ENCODE data around the gene PLXNB2. TPM values are rescaled to one million over a fixed set of nuclear protein-coding genes. Genes with fewer than 3 reads are reported as not detected.
"Not testable (repeated sequence)": the region's sequence is repeated elsewhere in the genome, so short reads cannot be mapped to it uniquely, and the experiment has no call there.

Gene PLXNB2
- total and polyA plus RNA-seq, 2 experiments from 2014 or later: 123 to 147 TPM

GRCh38 chr22:50323900-50324299, 16.5 kb upstream of the PLXNB2 start:
- no peaks in the 10 kb centered on the region for H4K20me1 ChIP-seq (ENCODE audit: insufficient read depth)
- H3K9me3 ChIP-seq (ENCODE audit: low read depth): no peaks in the 10 kb centered on the region
- H3K79me2 ChIP-seq (ENCODE audit: insufficient read depth): peaks cover 26% of the 10 kb centered on the region; the same call in 1 of the 2 replicates
- H3K27ac ChIP-seq: no peak overlapping the region
- H3K9ac ChIP-seq: no peak overlapping the region
- 0 out of 2 replicates have a peak, but pooled peaks cover 4% of the 10 kb centered on the region for H3K4me1 ChIP-seq (ENCODE audit: insufficient read depth)
- H3K36me3 ChIP-seq (ENCODE audit: low read depth): no peaks in the 10 kb centered on the region
- H3K4me3 ChIP-seq: no peak overlapping the region
- no peaks in the 10 kb centered on the region for H3K27me3 ChIP-seq (replicated peaks; ENCODE audit: insufficient read depth)
- DNase-seq: no peak
- TF ChIP-seq EZH2 (IDR thresholded peaks at IDR 0.05; ENCODE audit: insufficient read depth, poor library complexity, severe bottlenecking): no peak
- no peak for TF ChIP-seq EZH2phosphoT487 (IDR thresholded peaks at IDR 0.05; ENCODE audit: insufficient read depth, low read depth)
- no peaks in the 10 kb centered on the region for H3F3A ChIP-seq (ENCODE audit: insufficient read depth)
- in situ Hi-C loops (cut with MboI): no loop called here
- H3K9me2 ChIP-seq (ENCODE audit: insufficient read depth): no peaks in the 10 kb centered on the region
- no peak overlapping the region for H3K4me2 ChIP-seq (ENCODE audit: unreplicated experiment)
- 85 to 94% methylated on average over 5 of the region's 5 CpGs for WGBS, 2 experiments (ENCODE audit: low coverage in 1 of 2, low lambda C conversion rate in 2 of 2, missing lambda C conversion rate in 2 of 2)
- no peak overlapping the region for H2AFZ ChIP-seq

GRCh38 chr22:50322382-50323104, 15.1 kb upstream of the PLXNB2 start:
- H4K20me1 ChIP-seq (ENCODE audit: insufficient read depth); H3K36me3 ChIP-seq (ENCODE audit: low read depth); H3K9ac ChIP-seq; H3K9me2 ChIP-seq (ENCODE audit: insufficient read depth); H3F3A ChIP-seq (ENCODE audit: insufficient read depth); H3K4me2 ChIP-seq (ENCODE audit: unreplicated experiment); H3K27ac ChIP-seq; H3K4me1 ChIP-seq (ENCODE audit: insufficient read depth); in situ Hi-C loops (cut with MboI); H2AFZ ChIP-seq; H3K4me3 ChIP-seq; DNase-seq; H3K9me3 ChIP-seq (ENCODE audit: low read depth); H3K27me3 ChIP-seq (replicated peaks; ENCODE audit: insufficient read depth): not testable (repeated sequence)
- WGBS, 2 experiments (ENCODE audit: low coverage in 1 of 2, low lambda C conversion rate in 2 of 2, missing lambda C conversion rate in 2 of 2): 74 to 76% methylated on average over 9 to 10 of the region's 10 CpGs
- H3K79me2 ChIP-seq (ENCODE audit: insufficient read depth): peaks cover 19% of the 10 kb centered on the region; the same call in 1 of the 2 replicates

DNA sequence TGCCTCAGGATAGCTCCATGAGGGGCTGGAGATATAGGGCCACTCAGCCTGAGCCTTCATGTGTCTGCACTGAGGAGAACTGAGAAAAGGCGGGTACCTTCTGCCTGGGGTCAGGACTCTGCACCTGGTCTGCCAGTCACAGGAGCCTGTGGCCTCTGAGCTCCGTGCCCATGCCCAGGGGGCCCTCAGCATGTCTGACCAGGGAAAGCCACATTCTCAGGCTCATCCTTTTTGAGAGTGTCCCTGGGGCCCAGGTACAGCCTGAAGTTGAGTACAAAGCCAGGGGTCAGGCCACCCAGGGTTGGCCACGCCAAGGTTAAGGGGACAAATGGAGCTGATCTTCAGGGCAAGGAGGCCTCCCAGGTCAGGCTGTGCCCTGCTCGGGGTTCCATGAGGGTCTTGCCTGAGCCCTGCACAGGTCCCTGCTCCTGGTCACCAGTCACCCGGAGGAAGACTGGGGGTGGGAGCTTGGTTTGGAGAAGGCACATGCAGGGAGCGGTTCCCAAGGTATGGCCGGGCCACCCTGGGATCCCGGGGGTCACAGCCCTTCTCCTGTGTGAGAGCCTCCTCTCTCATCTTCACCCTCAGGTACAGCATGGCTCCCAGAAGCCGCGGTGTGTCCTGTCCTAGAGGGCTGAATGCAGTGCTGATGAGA, 13.4 kb upstream of the PLXNB2 start:
- no peaks in the 10 kb centered on the region for H4K20me1 ChIP-seq (ENCODE audit: insufficient read depth)
- H3K4me3 ChIP-seq: no peak overlapping the region
- no peak overlapping the region for H3K4me2 ChIP-seq (ENCODE audit: unreplicated experiment)
- no peaks in the 10 kb centered on the region for H3K36me3 ChIP-seq (ENCODE audit: low read depth)
- no peaks in the 10 kb centered on the region for H3K4me1 ChIP-seq (ENCODE audit: insufficient read depth)
- WGBS, 2 experiments (ENCODE audit: low coverage in 1 of 2, low lambda C conversion rate in 2 of 2, missing lambda C conversion rate in 2 of 2): 82 to 86% methylated on average over 10 of the region's 10 CpGs
- H3K9me3 ChIP-seq (ENCODE audit: low read depth): no peaks in the 10 kb centered on the region
- TF ChIP-seq EZH2 (IDR thresholded peaks at IDR 0.05; ENCODE audit: insufficient read depth, poor library complexity, severe bottlenecking) (no peak), EZH2phosphoT487 (IDR thresholded peaks at IDR 0.05; ENCODE audit: insufficient read depth, low read depth) (no peak)
- in situ Hi-C loops (cut with MboI): no loop called here
- H3K79me2 ChIP-seq (ENCODE audit: insufficient read depth): 0 out of 2 replicates have a peak, but pooled peaks cover 10% of the 10 kb centered on the region
- no peaks in the 10 kb centered on the region for H3F3A ChIP-seq (ENCODE audit: insufficient read depth)
- H3K9ac ChIP-seq: no peak overlapping the region
- H3K9me2 ChIP-seq (ENCODE audit: insufficient read depth): no peaks in the 10 kb centered on the region
- no peaks in the 10 kb centered on the region for H3K27me3 ChIP-seq (replicated peaks; ENCODE audit: insufficient read depth)
- no peak overlapping the region for H2AFZ ChIP-seq
- H3K27ac ChIP-seq: no peak overlapping the region
- DNase-seq: no peak

DNA sequence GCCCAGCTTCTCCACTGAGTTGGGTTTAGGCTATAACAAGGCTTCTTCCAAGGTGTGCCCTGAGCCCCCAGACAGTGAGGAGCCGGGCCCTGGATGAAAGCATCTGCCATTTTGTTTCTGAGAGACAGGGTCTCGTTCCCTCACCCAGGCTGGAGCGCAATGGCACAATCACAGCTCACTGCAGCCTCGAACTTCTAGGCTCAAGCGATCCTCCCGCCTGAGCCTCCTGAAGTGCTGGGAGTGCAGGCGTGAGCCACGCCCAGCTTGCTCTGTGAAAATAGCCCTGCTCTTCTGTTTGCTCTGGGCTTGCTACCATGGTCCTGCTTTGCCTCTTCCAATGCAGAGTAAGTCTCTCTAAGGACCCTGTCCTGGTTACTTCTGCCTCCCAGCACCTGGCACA, 12.7 kb upstream of the PLXNB2 start:
- TF ChIP-seq EZH2 (IDR thresholded peaks at IDR 0.05; ENCODE audit: insufficient read depth, poor library complexity, severe bottlenecking) (no peak), EZH2phosphoT487 (IDR thresholded peaks at IDR 0.05; ENCODE audit: insufficient read depth, low read depth) (no peak)

More for the DNA sequence above, 12.7 kb upstream of the PLXNB2 start:
- no peak overlapping the region for H3K9ac ChIP-seq
- H3F3A ChIP-seq (ENCODE audit: insufficient read depth): no peaks in the 10 kb centered on the region
- no peaks in the 10 kb centered on the region for H3K9me2 ChIP-seq (ENCODE audit: insufficient read depth)
- H3K27me3 ChIP-seq (replicated peaks; ENCODE audit: insufficient read depth): no peaks in the 10 kb centered on the region
- no peak overlapping the region for H3K4me3 ChIP-seq
- H3K79me2 ChIP-seq (ENCODE audit: insufficient read depth): 0 out of 2 replicates have a peak, but pooled peaks cover 6% of the 10 kb centered on the region
- no peak overlapping the region for H3K27ac ChIP-seq
- H2AFZ ChIP-seq: no peak overlapping the region
- H3K9me3 ChIP-seq (ENCODE audit: low read depth): no peaks in the 10 kb centered on the region
- H3K36me3 ChIP-seq (ENCODE audit: low read depth): no peaks in the 10 kb centered on the region
- 89 to 92% methylated on average over 8 of the region's 8 CpGs for WGBS, 2 experiments (ENCODE audit: low coverage in 1 of 2, low lambda C conversion rate in 2 of 2, missing lambda C conversion rate in 2 of 2)
- no peaks in the 10 kb centered on the region for H3K4me1 ChIP-seq (ENCODE audit: insufficient read depth)
- in situ Hi-C loops (cut with MboI): no loop called here
- no peaks in the 10 kb centered on the region for H4K20me1 ChIP-seq (ENCODE audit: insufficient read depth)
- no peak overlapping the region for H3K4me2 ChIP-seq (ENCODE audit: unreplicated experiment)
- no peak for DNase-seq
